Measurements from ENCODE around the gene DBH. TPM values are rescaled to one million over a fixed set of nuclear protein-coding genes. Genes with fewer than 3 reads are reported as not detected.

Gene DBH
- polyA plus RNA-seq (2012; ENCODE audit: insufficient read length, low read depth): 0.55 TPM

GRCh38 chr9:133635533-133636531, at the start of gene DBH:
TSS of gene DBH (plus strand) at chr9:133636363. CDS start at chr9:133636372, 9 bp downstream.
- TF ChIP-seq POLR2AphosphoS5 (IDR thresholded peaks at IDR 0.05; ENCODE audit: low read depth, low read length): no peak
- no peak for TF ChIP-seq FOXP2 (optimal IDR thresholded peaks at IDR 0.05; ENCODE audit: borderline replicate concordance, extremely low read depth, extremely low read length, insufficient read depth)
- TF ChIP-seq REST (IDR thresholded peaks at IDR 0.05; ENCODE audit: insufficient read depth in 1 of 2, low read depth in 2 of 2, low read length in 2 of 2): no peak
- no peak for TF ChIP-seq SIN3A (IDR thresholded peaks at IDR 0.05; ENCODE audit: borderline replicate concordance, insufficient read depth, low read length)
- no peak for TF ChIP-seq TAF1 (IDR thresholded peaks at IDR 0.05; ENCODE audit: borderline replicate concordance, insufficient read depth, low read length)

GRCh38 chr9:133587051-133587450, 49.1 kb upstream of the DBH start:
- no peak for TF ChIP-seq TAF1 (IDR thresholded peaks at IDR 0.05; ENCODE audit: borderline replicate concordance, insufficient read depth, low read length)
- no peak for TF ChIP-seq POLR2AphosphoS5 (IDR thresholded peaks at IDR 0.05; ENCODE audit: low read depth, low read length)
- no peak for TF ChIP-seq REST (IDR thresholded peaks at IDR 0.05; ENCODE audit: insufficient read depth in 1 of 2, low read depth in 2 of 2, low read length in 2 of 2)
- TF ChIP-seq SIN3A (IDR thresholded peaks at IDR 0.05; ENCODE audit: borderline replicate concordance, insufficient read depth, low read length): no peak
- no peak for TF ChIP-seq FOXP2 (optimal IDR thresholded peaks at IDR 0.05; ENCODE audit: borderline replicate concordance, extremely low read depth, extremely low read length, insufficient read depth)

GRCh38 chr9:133587466-133587865, 48.7 kb upstream of the DBH start:
- no peak for TF ChIP-seq TAF1 (IDR thresholded peaks at IDR 0.05; ENCODE audit: borderline replicate concordance, insufficient read depth, low read length)

GRCh38 chr9:133589454-133590227, 46.5 kb upstream of the DBH start:
- TF ChIP-seq POLR2AphosphoS5 (IDR thresholded peaks at IDR 0.05; ENCODE audit: low read depth, low read length) (no peak), REST (IDR thresholded peaks at IDR 0.05; ENCODE audit: insufficient read depth in 1 of 2, low read depth in 2 of 2, low read length in 2 of 2) (no peak), FOXP2 (optimal IDR thresholded peaks at IDR 0.05; ENCODE audit: borderline replicate concordance, extremely low read depth, extremely low read length, insufficient read depth) (no peak), TAF1 (IDR thresholded peaks at IDR 0.05; ENCODE audit: borderline replicate concordance, insufficient read depth, low read length) (no peak), SIN3A (IDR thresholded peaks at IDR 0.05; ENCODE audit: borderline replicate concordance, insufficient read depth, low read length) (no peak)

GRCh38 chr9:133590231-133590855, 45.8 kb upstream of the DBH start:
- no peak for TF ChIP-seq FOXP2 (optimal IDR thresholded peaks at IDR 0.05; ENCODE audit: borderline replicate concordance, extremely low read depth, extremely low read length, insufficient read depth)
- no peak for TF ChIP-seq TAF1 (IDR thresholded peaks at IDR 0.05; ENCODE audit: borderline replicate concordance, insufficient read depth, low read length)
- no peak for TF ChIP-seq REST (IDR thresholded peaks at IDR 0.05; ENCODE audit: insufficient read depth in 1 of 2, low read depth in 2 of 2, low read length in 2 of 2)
- no peak for TF ChIP-seq POLR2AphosphoS5 (IDR thresholded peaks at IDR 0.05; ENCODE audit: low read depth, low read length)
- no peak for TF ChIP-seq SIN3A (IDR thresholded peaks at IDR 0.05; ENCODE audit: borderline replicate concordance, insufficient read depth, low read length)
